ENCODE results near the gene TEX264.

DNA sequence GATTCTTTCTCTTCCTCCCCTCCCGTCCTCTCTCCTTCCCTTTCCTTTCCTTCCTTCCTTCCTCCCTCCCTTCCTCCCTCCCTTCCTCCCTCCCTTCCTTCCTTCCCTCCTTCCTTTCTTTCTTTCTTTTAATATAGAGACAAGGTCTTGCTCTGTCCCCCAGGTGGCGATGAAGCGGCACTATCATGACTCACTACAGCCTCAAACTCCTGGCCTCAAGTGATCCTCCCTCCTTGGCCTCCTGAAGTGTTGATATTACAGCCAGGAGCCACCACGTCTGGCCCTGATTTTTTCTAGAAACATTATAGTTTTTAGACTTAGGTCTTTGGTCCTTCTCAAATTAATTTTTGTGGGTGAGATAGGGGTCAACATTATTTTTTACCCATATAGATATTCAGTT is 51.3 kb downstream of the TEX264 start:
- TF ChIP-seq, protein P1, sequence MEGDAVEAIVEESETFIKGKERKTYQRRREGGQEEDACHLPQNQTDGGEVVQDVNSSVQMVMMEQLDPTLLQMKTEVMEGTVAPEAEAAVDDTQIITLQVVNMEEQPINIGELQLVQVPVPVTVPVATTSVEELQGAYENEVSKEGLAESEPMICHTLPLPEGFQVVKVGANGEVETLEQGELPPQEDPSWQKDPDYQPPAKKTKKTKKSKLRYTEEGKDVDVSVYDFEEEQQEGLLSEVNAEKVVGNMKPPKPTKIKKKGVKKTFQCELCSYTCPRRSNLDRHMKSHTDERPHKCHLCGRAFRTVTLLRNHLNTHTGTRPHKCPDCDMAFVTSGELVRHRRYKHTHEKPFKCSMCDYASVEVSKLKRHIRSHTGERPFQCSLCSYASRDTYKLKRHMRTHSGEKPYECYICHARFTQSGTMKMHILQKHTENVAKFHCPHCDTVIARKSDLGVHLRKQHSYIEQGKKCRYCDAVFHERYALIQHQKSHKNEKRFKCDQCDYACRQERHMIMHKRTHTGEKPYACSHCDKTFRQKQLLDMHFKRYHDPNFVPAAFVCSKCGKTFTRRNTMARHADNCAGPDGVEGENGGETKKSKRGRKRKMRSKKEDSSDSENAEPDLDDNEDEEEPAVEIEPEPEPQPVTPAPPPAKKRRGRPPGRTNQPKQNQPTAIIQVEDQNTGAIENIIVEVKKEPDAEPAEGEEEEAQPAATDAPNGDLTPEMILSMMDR (conservative IDR thresholded peaks at IDR 0.05) = peak; percentile 17
- TF ChIP-seq ZFX (IDR thresholded peaks at IDR 0.05) = no peak

Measured in C4-2B (cell line).